GM21576 (cell line): ENCODE results near the gene MUSTN1.

Source experiments
- ATAC-seq: cut with Tn5 transposase; IDR thresholded peaks from one replicate; pipeline ENCODE4 v1.9.1; 2021; ENCODE audit warnings: mild to moderate bottlenecking, moderate library complexity; ENCODE audit not compliant: unreplicated experiment

Gene MUSTN1

GRCh38 chr3:52854013-52854412, 19.2 kb upstream of the MUSTN1 start:
- ATAC-seq: no peak

- ATAC-seq: no peak
Measured at GRCh38 chr3:52852419-52852818, 17.6 kb upstream of the MUSTN1 start.

GRCh38 chr3:52851348-52851747, 16.5 kb upstream of the MUSTN1 start:
- no peak for ATAC-seq

GRCh38 chr3:52849656-52850055, 14.8 kb upstream of the MUSTN1 start:
- ATAC-seq: no peak

DNA sequence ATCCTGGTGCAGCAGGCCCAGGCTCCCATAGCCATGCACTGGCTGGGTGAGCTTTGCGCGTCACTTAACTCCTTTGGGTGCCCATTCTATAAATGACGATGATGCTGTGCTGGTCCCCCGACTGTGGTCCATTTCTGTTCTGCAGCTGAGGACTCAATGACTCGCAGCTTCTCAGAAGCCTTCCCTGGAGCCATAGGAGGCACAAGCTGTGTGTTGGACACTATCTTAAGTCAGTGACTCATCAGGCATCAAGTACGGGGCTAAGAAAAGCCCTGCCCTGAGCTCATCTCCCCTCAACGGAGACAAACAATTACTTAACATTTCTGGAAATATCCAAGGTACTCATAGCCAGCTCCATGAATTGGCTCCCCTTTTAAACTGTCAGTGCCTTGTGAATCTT, 13.8 kb upstream of the MUSTN1 start:
- ATAC-seq: no peak

GRCh38 chr3:52847726-52848125, 12.9 kb upstream of the MUSTN1 start:
- ATAC-seq: no peak

DNA sequence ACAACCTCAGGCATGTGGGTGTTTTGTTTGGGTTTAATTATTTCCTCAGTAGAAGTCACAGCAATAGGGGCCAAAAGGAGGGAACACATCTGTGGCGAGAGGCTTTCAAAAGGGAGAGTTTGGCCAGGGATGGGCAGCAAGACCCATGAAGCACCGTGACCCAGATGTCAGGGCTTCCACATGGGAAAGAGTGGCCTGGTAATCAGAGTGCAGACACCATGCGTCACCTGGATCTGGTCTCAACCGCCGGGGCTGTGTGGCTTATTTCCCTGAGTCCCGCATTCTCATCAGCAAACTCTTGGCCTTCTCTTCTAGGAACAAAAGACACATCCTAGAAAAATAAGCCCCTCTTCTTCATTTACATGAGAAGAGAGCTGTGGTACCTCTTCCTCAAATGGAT, 12.4 kb upstream of the MUSTN1 start:
- no peak for ATAC-seq

DNA sequence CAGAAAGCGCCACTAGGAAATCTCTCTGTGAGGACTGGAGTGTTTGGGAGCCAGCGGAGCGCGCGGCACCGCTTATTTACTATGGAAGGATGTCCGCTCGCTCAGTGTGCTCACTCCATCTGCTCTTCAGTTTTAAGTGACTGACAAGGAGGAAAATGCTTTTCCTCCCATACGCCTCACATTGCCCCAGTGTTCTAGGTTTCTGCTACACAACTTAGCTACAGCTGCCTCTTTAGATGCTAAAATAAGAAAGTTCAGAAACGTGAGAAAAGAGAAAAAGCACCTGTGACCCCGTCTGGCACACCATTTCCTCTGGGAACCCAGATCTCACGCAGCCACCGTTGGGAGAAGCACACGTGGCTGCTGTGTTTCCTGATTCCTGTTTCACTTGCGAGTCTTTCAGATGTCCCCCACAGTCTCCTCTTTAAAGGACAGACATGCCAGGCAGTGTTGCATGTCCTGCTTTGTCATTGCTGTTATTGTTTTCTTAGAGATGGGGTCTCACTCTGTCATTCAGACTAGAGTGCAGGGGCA, 11.7 kb upstream of the MUSTN1 start:
- ATAC-seq: no peak

DNA sequence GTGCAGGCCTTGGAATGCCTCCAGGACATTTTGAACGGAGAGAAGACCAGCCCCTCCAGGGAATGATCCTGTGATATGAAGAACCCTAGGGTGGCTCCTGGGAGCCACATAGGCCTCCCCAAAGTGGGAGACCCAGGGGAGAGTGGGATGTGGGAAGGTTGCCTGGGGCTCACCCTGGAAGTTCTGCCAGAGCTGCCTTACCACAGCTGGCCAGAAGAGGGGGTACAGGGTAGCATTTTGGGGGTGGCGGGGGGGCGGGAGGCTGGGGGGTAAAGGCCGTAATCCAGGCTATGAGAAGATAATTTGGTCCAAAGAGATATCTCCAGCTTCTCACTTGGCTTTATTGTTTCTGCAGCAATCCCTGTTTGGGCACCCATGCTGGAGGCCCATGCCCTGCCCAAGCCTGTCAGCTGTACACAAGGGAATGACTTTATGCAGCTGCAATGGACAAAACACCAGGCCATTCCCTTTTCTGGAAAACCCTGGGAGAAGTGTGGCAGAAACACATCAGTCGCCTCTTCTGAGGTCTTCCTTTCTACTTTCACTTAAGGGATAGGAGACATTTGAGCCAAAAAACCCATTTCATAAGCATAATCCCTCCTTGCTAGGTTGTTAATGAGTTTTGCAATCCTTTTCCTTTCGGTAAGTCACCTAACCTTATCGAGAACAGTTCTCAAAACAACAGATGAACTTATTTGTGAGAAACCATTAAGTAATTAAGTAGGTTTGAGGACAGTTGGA, 11.0 kb upstream of the MUSTN1 start:
- no peak for ATAC-seq

GRCh38 chr3:52845157-52845556, 10.3 kb upstream of the MUSTN1 start:
- ATAC-seq: no peak

- no peak for ATAC-seq
Measured at GRCh38 chr3:52844290-52844975, 9.6 kb upstream of the MUSTN1 start.

- ATAC-seq: no peak
Measured at GRCh38 chr3:52843881-52844280, 9.1 kb upstream of the MUSTN1 start.

- no peak for ATAC-seq
Measured at GRCh38 chr3:52843108-52843865, 8.5 kb upstream of the MUSTN1 start.

DNA sequence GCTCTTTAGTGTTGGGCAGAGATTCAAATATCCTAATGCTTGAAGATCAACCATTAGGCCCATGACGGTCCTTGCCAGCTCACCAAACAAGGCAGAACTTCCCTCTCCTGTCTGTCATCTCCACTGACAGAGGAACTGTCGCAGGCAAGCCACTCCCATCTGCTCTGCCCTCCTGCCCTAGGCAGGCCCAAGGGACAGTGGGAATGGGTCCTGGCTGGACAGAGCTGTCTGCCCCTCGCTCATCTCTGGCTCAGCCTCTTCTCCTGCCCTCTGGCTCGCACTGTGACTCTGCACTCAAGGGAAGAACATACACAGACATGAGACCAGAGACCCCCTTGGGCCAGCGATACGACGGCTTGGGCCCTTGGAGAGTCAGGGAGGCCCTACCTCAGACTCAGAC, 7.6 kb upstream of the MUSTN1 start:
- ATAC-seq: no peak

GRCh38 chr3:52841981-52842340, 7.1 kb upstream of the MUSTN1 start:
- ATAC-seq: no peak

- ATAC-seq: no peak
Measured at GRCh38 chr3:52841211-52841980, 6.6 kb upstream of the MUSTN1 start.

GRCh38 chr3:52839892-52840545, 5.2 kb upstream of the MUSTN1 start:
- no peak for ATAC-seq

GRCh38 chr3:52839268-52839575, 4.4 kb upstream of the MUSTN1 start:
- no peak for ATAC-seq

DNA sequence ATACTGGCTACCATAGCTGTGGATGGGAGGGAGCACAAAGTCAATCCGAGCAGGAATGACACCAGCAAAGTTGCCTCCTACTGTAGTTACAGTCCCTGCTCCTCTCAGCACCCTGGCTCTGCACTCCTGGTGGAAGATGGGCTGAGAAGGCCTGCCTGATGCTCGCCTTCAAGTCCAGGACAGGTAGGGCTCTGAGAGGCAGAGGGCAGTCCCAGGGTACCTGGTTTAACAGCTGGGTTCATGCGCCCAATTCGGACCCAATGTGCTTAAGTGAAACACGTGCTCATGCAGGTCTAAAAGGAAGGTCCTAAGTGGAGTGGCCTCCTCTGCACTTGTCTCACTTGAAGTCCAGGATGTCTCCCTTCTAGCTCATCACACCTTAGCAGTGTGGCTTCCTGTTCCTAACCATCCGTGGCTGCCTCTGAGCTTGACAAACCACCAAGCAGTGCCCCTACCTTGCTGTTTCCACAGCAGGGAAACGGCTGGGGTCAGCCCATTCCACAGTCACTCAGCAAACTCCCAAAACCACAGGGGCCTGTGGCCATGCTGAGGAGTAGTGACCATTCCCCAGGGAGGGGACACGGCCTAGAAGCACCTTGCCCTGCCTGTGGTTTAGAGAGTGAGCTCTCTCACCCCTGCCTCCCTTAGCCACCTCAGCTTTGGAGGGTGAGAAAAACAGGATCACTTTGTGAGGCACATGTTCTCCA, 3.9 kb upstream of the MUSTN1 start:
- ATAC-seq: no peak

DNA sequence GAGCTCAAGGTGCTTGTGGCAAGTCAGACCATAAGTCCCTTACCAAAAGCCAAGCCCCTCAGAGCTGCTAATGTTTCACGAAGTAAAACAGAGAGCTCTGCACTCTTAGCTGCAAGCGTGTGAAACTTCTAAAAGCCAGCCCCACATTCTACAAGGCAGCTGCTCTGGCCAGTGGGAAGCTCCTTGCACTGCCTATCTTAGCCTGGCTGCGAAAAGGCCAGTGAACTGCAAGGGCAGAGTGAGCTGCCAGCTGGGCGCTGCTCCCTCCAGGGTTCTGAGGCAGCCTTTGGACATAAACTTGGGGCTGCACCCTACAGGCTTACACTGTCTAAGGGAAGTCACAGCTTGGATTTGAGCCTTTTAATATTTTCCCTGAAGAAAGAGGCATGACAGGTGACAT, 2.2 kb upstream of the MUSTN1 start:
- no peak for ATAC-seq
